Gastrocnemius medialis (tissue), 4 donors: ENCODE data around the gene SACS. TPM values are rescaled to one million over a fixed set of nuclear protein-coding genes. Genes with fewer than 3 reads are reported as not detected.

Experiments used
- ATAC-seq, 2 donors: fragments of 150-250 bp; one replicate each; pipeline ENCODE4 v1.9.1; 2016
- DNase-seq, 2 donors: peaks; one replicate each; pipeline ENCODE4 v3.0.0-alpha.2; 2019
- H3K27ac ChIP-seq, 4 donors: fragments of 200-600 bp; sonication (generic); 1 replicate in 1 of 4; 2 replicates in 3 of 4; pipeline ENCODE4 v1.5.1; 2016 to 2018; ENCODE audit warnings: mild to moderate bottlenecking in 2 of 4, moderate library complexity in 1 of 4
- H3K27me3 ChIP-seq, 3 donors: fragments of 200-600 bp; sonication (generic) in 2 of 3; 1 replicate in 1 of 3; 2 replicates in 2 of 3; pipeline versions ENCODE4 v1.5.1 to v1.6.0; 2016 to 2019; ENCODE audit warnings: mild to moderate bottlenecking in 1 of 3, moderate library complexity in 1 of 3
- H3K36me3 ChIP-seq, 2 donors: fragments of 200-600 bp; sonication (generic) in 1 of 2; one replicate each; pipeline ENCODE4 v1.5.1; 2017 to 2018
- H3K4me1 ChIP-seq, 2 donors: fragments of 200-600 bp; sonication (generic) in 1 of 2; one replicate each; pipeline ENCODE4 v1.5.1; 2016 to 2017; ENCODE audit warnings: mild to moderate bottlenecking in 2 of 2
- H3K4me3 ChIP-seq, 4 donors: fragments of 200-600 bp; sonication (generic) in 3 of 4; 1 replicate in 1 of 4; 2 replicates in 3 of 4; pipeline ENCODE4 v1.5.1; 2016 to 2019; ENCODE audit warnings: mild to moderate bottlenecking in 2 of 4
- H3K9me3 ChIP-seq, 3 donors: fragments of 200-600 bp; sonication (generic) in 2 of 3; 1 replicate in 1 of 3; 2 replicates in 2 of 3; pipeline ENCODE4 v1.5.1; 2016 to 2019
- POLR2A ChIP-seq, 2 donors: fragments of 450-650 bp; IDR thresholded peaks; one replicate each; pipeline ENCODE4 v1.6.1; 2017; ENCODE audit warnings: antibody characterized with exemption in 2 of 2, mild to moderate bottlenecking in 2 of 2, moderate library complexity in 2 of 2
- in situ Hi-C, 4 donors: fragments of 200-750 bp; cut with MboI; loops; one replicate each; pipeline versions ENCODE4 v1.15.0 to v1.8.0; 2017; ENCODE audit warnings: low sequenced_read_pairs in 4 of 4
- intact Hi-C: fragments of 100-400 bp; cut with DNase I; formaldehyde crosslinking; loops from one replicate; pipeline ENCODE4 v1.15.1; 2023; ENCODE audit warnings: low total_unique reads
- total RNA-seq, 4 donors: library from RNA; depleted of rRNA; stranded (reverse); fragments of >200 nt; gene quantifications; one replicate each; pipeline versions ENCODE4 v1.1.0 to v1.2.3, GENCODE V29; 2016
- TF ChIP-seq, protein P1 (sequence below), 5 experiments: fragments of 450-650 bp in 3 of 5; fragments of 200-600 bp in 2 of 5; sonication (generic) in 2 of 5; IDR thresholded peaks in 4 of 5; conservative IDR thresholded peaks in 1 of 5; 1 replicate in 4 of 5; 2 replicates in 1 of 5; pipeline ENCODE4 v1.5.1; 2016 to 2019; ENCODE audit warnings: antibody characterized with exemption in 5 of 5, mild to moderate bottlenecking in 3 of 5, moderate library complexity in 3 of 5

SACS gene
- total RNA-seq, 4 donors from 2014 or later: 23.8 to 36.5 (median 31.8) TPM

DNA sequence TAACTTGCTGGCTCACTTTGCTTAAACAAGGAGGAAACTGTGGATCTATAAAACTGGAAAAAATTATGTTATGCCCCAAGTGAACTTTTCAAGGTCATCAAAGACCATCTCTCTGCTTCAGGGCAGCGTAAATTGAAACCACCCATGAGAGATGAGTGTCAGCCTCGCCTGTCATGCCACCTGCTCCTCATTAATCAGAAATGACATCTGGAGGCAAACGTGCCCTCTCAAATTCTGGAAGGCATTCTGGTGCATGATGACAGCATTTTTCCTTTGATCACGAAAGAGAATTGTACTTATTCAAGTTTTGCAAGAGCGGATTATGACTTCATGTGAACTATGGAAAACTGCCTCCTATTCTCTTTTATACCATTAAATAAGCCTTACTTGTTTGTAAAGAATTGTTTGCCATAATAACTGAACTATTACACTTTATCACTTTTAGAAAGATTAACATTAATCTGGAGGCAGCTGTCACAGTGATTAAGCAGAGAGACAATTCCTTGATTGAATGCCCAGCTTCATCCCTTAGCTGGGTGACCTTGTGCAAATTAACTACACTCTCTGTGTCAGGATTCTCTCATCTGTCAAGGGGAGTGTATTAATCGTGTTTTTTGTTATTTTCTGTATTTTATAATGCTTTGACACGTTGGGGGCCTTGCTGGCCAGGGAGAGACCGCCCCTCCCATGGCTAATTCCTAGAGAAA, 17.0 kb upstream of the SACS start:
- intact Hi-C loops (no loop called here), in situ Hi-C loops (no loop called here)
- no peaks in the 10 kb centered on the region for H3K27me3 ChIP-seq
- H3K4me3 ChIP-seq: no peak overlapping the region
- no peak for TF ChIP-seq POLR2A (IDR thresholded peaks at IDR 0.05)
- TF ChIP-seq, protein P1, sequence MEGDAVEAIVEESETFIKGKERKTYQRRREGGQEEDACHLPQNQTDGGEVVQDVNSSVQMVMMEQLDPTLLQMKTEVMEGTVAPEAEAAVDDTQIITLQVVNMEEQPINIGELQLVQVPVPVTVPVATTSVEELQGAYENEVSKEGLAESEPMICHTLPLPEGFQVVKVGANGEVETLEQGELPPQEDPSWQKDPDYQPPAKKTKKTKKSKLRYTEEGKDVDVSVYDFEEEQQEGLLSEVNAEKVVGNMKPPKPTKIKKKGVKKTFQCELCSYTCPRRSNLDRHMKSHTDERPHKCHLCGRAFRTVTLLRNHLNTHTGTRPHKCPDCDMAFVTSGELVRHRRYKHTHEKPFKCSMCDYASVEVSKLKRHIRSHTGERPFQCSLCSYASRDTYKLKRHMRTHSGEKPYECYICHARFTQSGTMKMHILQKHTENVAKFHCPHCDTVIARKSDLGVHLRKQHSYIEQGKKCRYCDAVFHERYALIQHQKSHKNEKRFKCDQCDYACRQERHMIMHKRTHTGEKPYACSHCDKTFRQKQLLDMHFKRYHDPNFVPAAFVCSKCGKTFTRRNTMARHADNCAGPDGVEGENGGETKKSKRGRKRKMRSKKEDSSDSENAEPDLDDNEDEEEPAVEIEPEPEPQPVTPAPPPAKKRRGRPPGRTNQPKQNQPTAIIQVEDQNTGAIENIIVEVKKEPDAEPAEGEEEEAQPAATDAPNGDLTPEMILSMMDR (IDR thresholded peaks at IDR 0.05 in 4 of 5, conservative IDR thresholded peaks at IDR 0.05 in 1 of 5): no peak
- DNase-seq (peak; percentile 63 to 85), ATAC-seq (peak; percentile 99)
- H3K4me1 ChIP-seq: peaks cover 14 to 17% of the 10 kb centered on the region in 2 donors
- H3K36me3 ChIP-seq: no peaks in the 10 kb centered on the region
- H3K27ac ChIP-seq: peak overlapping the region; percentile 72 to 87 (median 74)
- no peaks in the 10 kb centered on the region for H3K9me3 ChIP-seq

DNA sequence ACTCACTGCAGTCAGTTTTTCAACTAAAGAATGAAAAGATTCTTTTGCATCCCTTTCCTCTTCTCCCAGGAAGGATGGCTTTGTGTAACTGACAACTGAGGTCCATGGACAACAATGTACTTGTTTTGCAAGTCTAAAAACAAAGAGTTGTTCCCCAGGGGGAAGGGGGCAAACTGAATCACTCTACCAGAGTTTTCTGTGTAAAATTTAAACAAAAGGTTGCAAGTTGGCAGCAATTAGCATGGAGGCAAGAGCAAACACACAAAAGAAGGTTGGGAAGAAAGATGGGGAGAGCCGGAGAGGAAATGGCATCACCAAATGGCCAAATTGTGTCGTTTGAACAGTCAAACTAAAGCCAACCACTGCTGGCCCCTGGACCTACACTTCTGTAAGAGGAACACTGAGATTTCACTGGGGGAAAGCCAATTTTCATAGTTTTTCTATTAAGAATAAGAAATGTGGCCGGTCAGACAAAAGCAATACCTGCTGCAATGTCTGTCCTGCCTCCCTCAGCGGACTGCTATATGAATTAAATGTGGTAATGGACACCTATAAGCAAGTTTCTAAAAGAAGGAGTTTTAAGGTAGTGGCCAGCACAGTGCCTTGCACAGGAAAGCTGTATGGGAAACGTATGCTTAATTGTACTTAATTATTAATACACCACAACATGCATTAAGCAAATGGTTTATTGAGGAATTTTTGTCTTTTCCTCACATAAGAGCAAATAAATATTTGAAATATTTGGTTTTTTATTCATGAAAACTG, 16.1 kb upstream of the SACS start:
- Histone ChIP-seq H3K4me1 (peaks cover 14 to 16% of the 10 kb centered on the region in 2 donors), H3K36me3 (no peaks in the 10 kb centered on the region), H3K27me3 (no peaks in the 10 kb centered on the region), H3K27ac (peak overlapping the region; percentile 72 to 87 (median 74)), H3K9me3 (no peaks in the 10 kb centered on the region), H3K4me3 (no peak overlapping the region)
- TF ChIP-seq, protein P1 (IDR thresholded peaks at IDR 0.05 in 4 of 5, conservative IDR thresholded peaks at IDR 0.05 in 1 of 5): no peak
- no peak for TF ChIP-seq POLR2A (IDR thresholded peaks at IDR 0.05)
- no peak for DNase-seq
- in situ Hi-C loops (loop anchor here in 1 of 4 donors (25.0 kb wide), 1 partner anchor 262 kb away; the partner anchor contains the start of gene SGCG), intact Hi-C loops (no loop called here)
- ATAC-seq: peak in 1 of 2 donors; percentile 53

DNA sequence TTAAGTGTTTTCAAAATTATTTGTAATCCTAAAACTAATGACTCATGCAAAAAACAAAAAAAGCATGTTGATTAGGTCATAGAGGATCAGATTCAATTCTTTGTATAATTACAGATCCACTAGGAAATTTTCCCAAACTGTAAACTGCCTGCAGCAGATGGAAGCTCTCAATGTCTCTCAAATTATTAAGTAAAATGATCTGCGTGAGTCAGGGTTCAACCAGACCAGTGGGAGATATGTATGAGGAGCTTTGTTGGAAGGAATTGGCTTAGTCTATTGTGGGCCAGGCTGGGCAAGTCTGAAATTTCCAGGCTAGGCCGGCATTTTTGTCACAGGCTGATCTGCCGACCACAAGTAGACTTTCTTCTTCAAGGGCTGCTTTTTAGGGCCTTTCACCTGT, 14.4 kb upstream of the SACS start:
- no peaks in the 10 kb centered on the region for H3K36me3 ChIP-seq

DNA sequence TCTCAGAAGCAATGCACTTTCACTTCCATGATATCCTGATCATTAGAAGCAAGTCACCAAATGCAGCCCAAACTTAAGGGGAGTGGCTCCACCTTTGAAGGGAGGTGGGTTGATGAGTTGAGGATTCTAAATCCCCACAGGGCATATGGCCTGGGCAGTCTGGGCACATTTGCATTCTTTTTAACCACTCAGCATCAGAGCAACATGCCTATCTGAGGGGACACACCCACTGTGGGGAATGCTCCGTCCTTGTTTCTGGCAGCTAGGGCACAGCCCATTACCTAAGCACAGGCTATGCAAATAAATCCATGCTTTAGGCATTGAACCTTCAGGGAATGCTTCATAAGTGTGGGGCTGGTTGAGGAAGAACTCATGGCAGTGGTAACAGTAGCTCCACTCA, 12.3 kb upstream of the SACS start:
- Histone ChIP-seq H3K9me3 (no peaks in the 10 kb centered on the region), H3K27ac (no peak overlapping the region), H3K36me3 (no peaks in the 10 kb centered on the region), H3K4me3 (no peak overlapping the region), H3K27me3 (no peaks in the 10 kb centered on the region), H3K4me1 (peaks cover 9 to 21% of the 10 kb centered on the region in 2 donors)
- ATAC-seq (no peak), DNase-seq (no peak)
- intact Hi-C loops (no loop called here), in situ Hi-C loops (loop anchor here in 1 of 4 donors (25.0 kb wide), 1 partner anchor 258 kb away; the partner anchor contains the start of gene SGCG)
- no peak for TF ChIP-seq POLR2A (IDR thresholded peaks at IDR 0.05)
- TF ChIP-seq, protein P1 (IDR thresholded peaks at IDR 0.05 in 4 of 5, conservative IDR thresholded peaks at IDR 0.05 in 1 of 5): no peak

More for the DNA sequence above, 14.4 kb upstream of the SACS start:
- no peak for DNase-seq
- intact Hi-C loops: no loop called here
- peaks cover 14 to 16% of the 10 kb centered on the region in 2 donors for H3K4me1 ChIP-seq
- H3K9me3 ChIP-seq: no peaks in the 10 kb centered on the region
- ATAC-seq: no peak
- H3K27me3 ChIP-seq: no peaks in the 10 kb centered on the region
- H3K27ac ChIP-seq: peak overlapping the region; percentile 8 to 68 (median 40)
- H3K4me3 ChIP-seq: no peak overlapping the region
- in situ Hi-C loops: loop anchor here in 1 of 4 donors (25.0 kb wide), 1 partner anchor 261 kb away; the partner anchor contains the start of gene SGCG
- TF ChIP-seq, protein P1 (IDR thresholded peaks at IDR 0.05 in 4 of 5, conservative IDR thresholded peaks at IDR 0.05 in 1 of 5): no peak
- no peak for TF ChIP-seq POLR2A (IDR thresholded peaks at IDR 0.05)
